ENCODE results near the gene SLC25A11.
A peak's percentile ranks its signal among the peaks of the same experiment; 100 is the strongest.

The SLC25A11 gene

GRCh38 chr17:4939796-4940554, at the start of gene SLC25A11, which contains the start of gene RNF167:
Gene SLC25A11 (minus strand): TSS chr17:4940046. CDS start chr17:4939910, 136 bp downstream.
Gene RNF167 (plus strand): TSS chr17:4940268. CDS start chr17:4940910, 642 bp downstream.
- DNase-seq = peak; percentile 97

GRCh38 chr17:4987767-4988567, 48.1 kb upstream of the SLC25A11 start:
- DNase-seq = peak; percentile 26

GRCh38 chr17:4986951-4987766, 47.3 kb upstream of the SLC25A11 start, which contains the start of gene CAMTA2:
Gene CAMTA2 (minus strand): TSS chr17:4987675. CDS start chr17:4986222, 1,453 bp downstream.
- peak; percentile 33 for DNase-seq

- no peak for DNase-seq
Measured at GRCh38 chr17:4986403-4986802, 46.6 kb upstream of the SLC25A11 start.

GRCh38 chr17:4982305-4982704, 42.5 kb upstream of the SLC25A11 start:
- no peak for DNase-seq

GRCh38 chr17:4980644-4981216, 40.9 kb upstream of the SLC25A11 start:
- no peak for DNase-seq

- DNase-seq = no peak
Measured at GRCh38 chr17:4978726-4979125, 38.9 kb upstream of the SLC25A11 start.

GRCh38 chr17:4974115-4974670, 34.3 kb upstream of the SLC25A11 start:
- no peak for DNase-seq

GRCh38 chr17:4973256-4974114, 33.6 kb upstream of the SLC25A11 start:
- DNase-seq = no peak

- DNase-seq = no peak
Measured at GRCh38 chr17:4972752-4973151, 32.9 kb upstream of the SLC25A11 start.

- no peak for DNase-seq
Measured at GRCh38 chr17:4972322-4972721, 32.5 kb upstream of the SLC25A11 start.

GRCh38 chr17:4971826-4972225, 32.0 kb upstream of the SLC25A11 start:
- no peak for DNase-seq

- DNase-seq = no peak
Measured at GRCh38 chr17:4970273-4970672, 30.4 kb upstream of the SLC25A11 start.

GRCh38 chr17:4969551-4970173, 29.8 kb upstream of the SLC25A11 start:
- no peak for DNase-seq

GRCh38 chr17:4969047-4969550, 29.3 kb upstream of the SLC25A11 start:
- DNase-seq = no peak

GRCh38 chr17:4968486-4969046, 28.7 kb upstream of the SLC25A11 start:
- no peak for DNase-seq

- DNase-seq = peak; percentile 77
Measured at GRCh38 chr17:4967539-4968485, 28.0 kb upstream of the SLC25A11 start, which contains the start of gene SPAG7. Gene SPAG7 (minus strand): TSS chr17:4967817. CDS start chr17:4967804, 13 bp downstream.

- peak; percentile 99 for DNase-seq
Measured at GRCh38 chr17:4966844-4967538, 27.1 kb upstream of the SLC25A11 start.

All from NCI-H1436 treated with DMSO at 0.1 percent for 48 hours (cell line).